K562 (cell line): ENCODE data around the gene PYM1. TPM values are rescaled to one million over a fixed set of nuclear protein-coding genes. Genes with fewer than 3 reads are reported as not detected.
A peak's percentile ranks its signal among the peaks of the same experiment; 100 is the strongest.

Source experiments
- CBFA2T3 ChIP-seq: fragments of 450-650 bp; IDR thresholded peaks from 2 replicates; pipeline ENCODE4 v1.6.1; 2017
- CTBP1 ChIP-seq: fragments of 450-650 bp; IDR thresholded peaks from 2 replicates; pipeline ENCODE4 v1.6.1; 2016; ENCODE audit warnings: borderline replicate concordance
- FOXA3 ChIP-seq, 2 experiments: fragments of 450-650 bp in 1 of 2; sonication (generic) in 1 of 2; formaldehyde crosslinking; IDR thresholded peaks in 1 of 2; conservative IDR thresholded peaks in 1 of 2; 2 replicates each; pipeline versions ENCODE4 v1.4.0 to v1.8.0; 2020 to 2022; ENCODE audit warnings: mild to moderate bottlenecking in 2 of 2, missing genetic modification reagents in 1 of 2
- NBN ChIP-seq: fragments of 450-650 bp; IDR thresholded peaks from 2 replicates; pipeline ENCODE4 v1.6.1; 2016; ENCODE audit warnings: low read depth, mild to moderate bottlenecking
- NRF1 ChIP-seq, 2 experiments: fragments of 450-650 bp; IDR thresholded peaks in 1 of 2; conservative IDR thresholded peaks in 1 of 2; 2 replicates each; pipeline ENCODE4 v1.6.1; 2014; ENCODE audit warnings: mild to moderate bottlenecking in 2 of 2
- POLR2G ChIP-seq: fragments of 200-400 bp; formaldehyde crosslinking; IDR thresholded peaks from 2 replicates; pipeline ENCODE4 v1.6.1; 2017; ENCODE audit warnings: low read depth, mild to moderate bottlenecking, antibody characterized with exemption, low read length, moderate library complexity
- PRMT5 ChIP-seq: sonication (generic); formaldehyde crosslinking; IDR thresholded peaks from 2 replicates; pipeline ENCODE4 v1.5.0; 2020; ENCODE audit warnings: missing genetic modification reagents
- STAG1 ChIP-seq: sonication (generic); formaldehyde crosslinking; IDR thresholded peaks from 2 replicates; pipeline ENCODE4 v1.5.0; 2020; ENCODE audit warnings: missing genetic modification reagents, borderline replicate concordance
- TAF1 ChIP-seq: IDR thresholded peaks from 2 replicates; pipeline ENCODE4 v1.6.1; 2011; ENCODE audit warnings: mild to moderate bottlenecking, low read length, moderate library complexity; ENCODE audit not compliant: insufficient read depth, control insufficient read depth, severe bottlenecking; ENCODE audit errors: extremely low read depth
- ZFX ChIP-seq: sonication (generic); formaldehyde crosslinking; IDR thresholded peaks from 2 replicates; pipeline ENCODE4 v1.8.0; 2022; ENCODE audit warnings: mild to moderate bottlenecking, missing genetic modification reagents, moderate library complexity
- ZNF232 ChIP-seq: sonication (generic); formaldehyde crosslinking; IDR thresholded peaks from 2 replicates; pipeline ENCODE4 v1.8.0; 2022; ENCODE audit warnings: mild to moderate bottlenecking, missing genetic modification reagents
- polyA plus RNA-seq, 8 experiments: library from polyadenylated mRNA; depleted of rRNA in 4 of 8; stranded (reverse) in 5 of 8; unstranded in 3 of 8; fragments of >200 nt; fragmentation: Nextera tagmentation in 2 of 8; fragmentation: Illumina TruSeq in 1 of 8; extraction: Ambion mirVana in 2 of 8; extraction: Trizol in 1 of 8; gene quantifications; 2 replicates each; pipeline versions ENCODE4 v1.2.1 to v1.2.3, GENCODE V29; 2011 to 2014; ENCODE audit warnings: inconsistent platforms in 1 of 8, missing spikeins in 1 of 8
- total RNA-seq, 7 experiments: library from RNA; depleted of rRNA in 6 of 7; stranded (reverse); fragments of >200 nt in 6 of 7; fragmentation: Illumina TruSeq in 2 of 7; extraction: Trizol in 2 of 7; gene quantifications; 2 replicates each; pipeline versions ENCODE4 v1.2.1 to v1.2.3, GENCODE V29; 2011 to 2021; ENCODE audit warnings: low replicate concordance in 1 of 7
- TF ChIP-seq, protein P1 (sequence below): sonication (generic); formaldehyde crosslinking; IDR thresholded peaks from 2 replicates; pipeline ENCODE4 v1.8.1; 2023; ENCODE audit warnings: mild to moderate bottlenecking, missing genetic modification reagents
- TF ChIP-seq, protein P2 (sequence below), 2 experiments: fragments of 450-650 bp; IDR thresholded peaks; 2 replicates each; pipeline ENCODE4 v1.6.1; 2018; ENCODE audit warnings: mild to moderate bottlenecking in 2 of 2, low read depth in 1 of 2; ENCODE audit not compliant: partially characterized antibody in 2 of 2
- TF ChIP-seq, protein P3 (sequence below): sonication (generic); IDR thresholded peaks from 2 replicates; pipeline ENCODE4 v1.6.1; 2016
- TF ChIP-seq, protein P4 (sequence below): fragments of 250-450 bp; sonication (Bioruptor Pico); IDR thresholded peaks from 2 replicates; pipeline ENCODE4 v1.4.0; 2020; ENCODE audit warnings: mild to moderate bottlenecking, moderate library complexity
- TF ChIP-seq, protein P5 (sequence below): fragments of 450-650 bp; formaldehyde crosslinking; IDR thresholded peaks from 2 replicates; pipeline ENCODE4 v1.4.0; 2020; ENCODE audit warnings: mild to moderate bottlenecking, moderate library complexity

Gene PYM1
- total and polyA plus RNA-seq, 9 of the 15 experiments (the other 6 are each of a cell fraction or from before 2014, with no cell fraction given), result 29.0 to 51.3 (median 34.1) TPM

DNA sequence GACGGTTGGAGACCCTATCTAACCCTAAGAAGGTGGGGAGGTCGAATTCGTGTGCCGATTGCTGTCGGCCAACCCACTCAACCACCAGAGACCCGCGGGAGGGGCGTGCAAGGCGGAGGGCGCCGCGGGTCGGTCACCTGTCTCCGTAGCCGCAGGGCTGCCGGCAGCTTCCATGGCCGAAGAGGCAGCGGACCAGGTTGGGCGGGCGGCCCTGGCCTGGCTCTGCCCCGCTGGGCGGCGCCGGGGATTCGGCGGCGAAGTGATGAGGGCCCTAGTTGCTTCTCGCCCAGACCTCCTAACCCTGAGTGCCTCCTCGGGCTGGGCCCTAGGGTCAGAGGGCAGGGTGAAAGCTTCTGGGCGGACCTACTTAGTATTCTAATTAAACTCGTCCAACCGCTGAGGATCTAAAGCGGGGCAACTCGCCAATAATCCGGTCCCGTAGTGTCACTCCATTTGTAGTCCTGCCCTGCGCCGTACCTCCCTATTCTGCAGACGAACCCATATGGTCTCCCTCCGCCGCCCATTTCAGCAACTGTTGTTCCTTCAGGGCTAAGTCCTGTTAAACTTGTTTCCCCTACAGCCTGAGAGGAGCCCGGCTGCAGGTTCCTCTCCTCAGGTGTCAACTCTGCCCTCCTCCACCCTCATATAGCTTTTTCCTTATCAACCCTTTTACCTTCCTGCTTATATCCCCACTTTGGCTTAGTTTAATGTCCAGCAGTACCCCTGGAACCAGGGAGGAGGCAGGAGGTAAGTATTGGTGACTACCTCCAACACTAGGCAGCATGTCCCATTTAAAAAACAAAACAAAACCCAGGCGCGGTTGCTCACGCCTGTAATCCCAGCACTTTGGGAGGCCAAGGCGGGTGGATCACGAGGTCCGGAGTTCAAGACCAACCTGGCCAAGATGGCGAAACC lies at the start of gene PYM1 (continued):
- TF ChIP-seq, protein P1, sequence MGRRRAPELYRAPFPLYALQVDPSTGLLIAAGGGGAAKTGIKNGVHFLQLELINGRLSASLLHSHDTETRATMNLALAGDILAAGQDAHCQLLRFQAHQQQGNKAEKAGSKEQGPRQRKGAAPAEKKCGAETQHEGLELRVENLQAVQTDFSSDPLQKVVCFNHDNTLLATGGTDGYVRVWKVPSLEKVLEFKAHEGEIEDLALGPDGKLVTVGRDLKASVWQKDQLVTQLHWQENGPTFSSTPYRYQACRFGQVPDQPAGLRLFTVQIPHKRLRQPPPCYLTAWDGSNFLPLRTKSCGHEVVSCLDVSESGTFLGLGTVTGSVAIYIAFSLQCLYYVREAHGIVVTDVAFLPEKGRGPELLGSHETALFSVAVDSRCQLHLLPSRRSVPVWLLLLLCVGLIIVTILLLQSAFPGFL (CRISPR knock-in tag), result 0 out of 2 replicates have a peak, but pooled peaks have one; percentile 80
- no peak for TF ChIP-seq CBFA2T3
- TF ChIP-seq, protein P2, sequence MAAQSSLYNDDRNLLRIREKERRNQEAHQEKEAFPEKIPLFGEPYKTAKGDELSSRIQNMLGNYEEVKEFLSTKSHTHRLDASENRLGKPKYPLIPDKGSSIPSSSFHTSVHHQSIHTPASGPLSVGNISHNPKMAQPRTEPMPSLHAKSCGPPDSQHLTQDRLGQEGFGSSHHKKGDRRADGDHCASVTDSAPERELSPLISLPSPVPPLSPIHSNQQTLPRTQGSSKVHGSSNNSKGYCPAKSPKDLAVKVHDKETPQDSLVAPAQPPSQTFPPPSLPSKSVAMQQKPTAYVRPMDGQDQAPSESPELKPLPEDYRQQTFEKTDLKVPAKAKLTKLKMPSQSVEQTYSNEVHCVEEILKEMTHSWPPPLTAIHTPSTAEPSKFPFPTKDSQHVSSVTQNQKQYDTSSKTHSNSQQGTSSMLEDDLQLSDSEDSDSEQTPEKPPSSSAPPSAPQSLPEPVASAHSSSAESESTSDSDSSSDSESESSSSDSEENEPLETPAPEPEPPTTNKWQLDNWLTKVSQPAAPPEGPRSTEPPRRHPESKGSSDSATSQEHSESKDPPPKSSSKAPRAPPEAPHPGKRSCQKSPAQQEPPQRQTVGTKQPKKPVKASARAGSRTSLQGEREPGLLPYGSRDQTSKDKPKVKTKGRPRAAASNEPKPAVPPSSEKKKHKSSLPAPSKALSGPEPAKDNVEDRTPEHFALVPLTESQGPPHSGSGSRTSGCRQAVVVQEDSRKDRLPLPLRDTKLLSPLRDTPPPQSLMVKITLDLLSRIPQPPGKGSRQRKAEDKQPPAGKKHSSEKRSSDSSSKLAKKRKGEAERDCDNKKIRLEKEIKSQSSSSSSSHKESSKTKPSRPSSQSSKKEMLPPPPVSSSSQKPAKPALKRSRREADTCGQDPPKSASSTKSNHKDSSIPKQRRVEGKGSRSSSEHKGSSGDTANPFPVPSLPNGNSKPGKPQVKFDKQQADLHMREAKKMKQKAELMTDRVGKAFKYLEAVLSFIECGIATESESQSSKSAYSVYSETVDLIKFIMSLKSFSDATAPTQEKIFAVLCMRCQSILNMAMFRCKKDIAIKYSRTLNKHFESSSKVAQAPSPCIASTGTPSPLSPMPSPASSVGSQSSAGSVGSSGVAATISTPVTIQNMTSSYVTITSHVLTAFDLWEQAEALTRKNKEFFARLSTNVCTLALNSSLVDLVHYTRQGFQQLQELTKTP (IDR thresholded peaks at IDR 0.05; ENCODE audit: low read depth in 1 of 2, partially characterized antibody in 2 of 2), result peak in 1 of 2 experiments; percentile 18
- no peak for TF ChIP-seq STAG1 (CRISPR knock-in tag)
- peak; percentile 96 for TF ChIP-seq ZFX (CRISPR knock-in tag)
- TF ChIP-seq CTBP1, result peak; percentile 59; the same call in 1 of the 2 replicates
- TF ChIP-seq, protein P3, sequence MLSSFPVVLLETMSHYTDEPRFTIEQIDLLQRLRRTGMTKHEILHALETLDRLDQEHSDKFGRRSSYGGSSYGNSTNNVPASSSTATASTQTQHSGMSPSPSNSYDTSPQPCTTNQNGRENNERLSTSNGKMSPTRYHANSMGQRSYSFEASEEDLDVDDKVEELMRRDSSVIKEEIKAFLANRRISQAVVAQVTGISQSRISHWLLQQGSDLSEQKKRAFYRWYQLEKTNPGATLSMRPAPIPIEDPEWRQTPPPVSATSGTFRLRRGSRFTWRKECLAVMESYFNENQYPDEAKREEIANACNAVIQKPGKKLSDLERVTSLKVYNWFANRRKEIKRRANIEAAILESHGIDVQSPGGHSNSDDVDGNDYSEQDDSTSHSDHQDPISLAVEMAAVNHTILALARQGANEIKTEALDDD, result peak; percentile 49; the same call in 1 of the 2 replicates
- TF ChIP-seq ZNF232, result no peak
- TF ChIP-seq NBN, result 0 out of 2 replicates have a peak, but pooled peaks have one; percentile 26
- 0 out of 4 replicates have a peak, but pooled peaks of 1 of the 2 experiments have one; percentile 13 for TF ChIP-seq FOXA3 (CRISPR knock-in tag; conservative IDR thresholded peaks at IDR 0.05 in 1 of 2, IDR thresholded peaks at IDR 0.05 in 1 of 2)
- peak; percentile 93 for TF ChIP-seq POLR2G
- TF ChIP-seq NRF1 (conservative IDR thresholded peaks at IDR 0.05 in 1 of 2, IDR thresholded peaks at IDR 0.05 in 1 of 2), result peak; percentile 68 to 73
- TF ChIP-seq PRMT5 (CRISPR knock-in tag), result no peak
- peak; percentile 80 for TF ChIP-seq TAF1
- TF ChIP-seq, protein P4, sequence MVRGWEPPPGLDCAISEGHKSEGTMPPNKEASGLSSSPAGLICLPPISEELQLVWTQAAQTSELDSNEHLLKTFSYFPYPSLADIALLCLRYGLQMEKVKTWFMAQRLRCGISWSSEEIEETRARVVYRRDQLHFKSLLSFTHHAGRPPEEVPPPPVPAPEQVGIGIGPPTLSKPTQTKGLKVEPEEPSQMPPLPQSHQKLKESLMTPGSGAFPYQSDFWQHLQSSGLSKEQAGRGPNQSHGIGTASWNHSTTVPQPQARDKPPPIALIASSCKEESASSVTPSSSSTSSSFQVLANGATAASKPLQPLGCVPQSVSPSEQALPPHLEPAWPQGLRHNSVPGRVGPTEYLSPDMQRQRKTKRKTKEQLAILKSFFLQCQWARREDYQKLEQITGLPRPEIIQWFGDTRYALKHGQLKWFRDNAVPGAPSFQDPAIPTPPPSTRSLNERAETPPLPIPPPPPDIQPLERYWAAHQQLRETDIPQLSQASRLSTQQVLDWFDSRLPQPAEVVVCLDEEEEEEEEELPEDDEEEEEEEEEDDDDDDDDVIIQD (CRISPR knock-in tag), result no peak
- TF ChIP-seq, protein P5, sequence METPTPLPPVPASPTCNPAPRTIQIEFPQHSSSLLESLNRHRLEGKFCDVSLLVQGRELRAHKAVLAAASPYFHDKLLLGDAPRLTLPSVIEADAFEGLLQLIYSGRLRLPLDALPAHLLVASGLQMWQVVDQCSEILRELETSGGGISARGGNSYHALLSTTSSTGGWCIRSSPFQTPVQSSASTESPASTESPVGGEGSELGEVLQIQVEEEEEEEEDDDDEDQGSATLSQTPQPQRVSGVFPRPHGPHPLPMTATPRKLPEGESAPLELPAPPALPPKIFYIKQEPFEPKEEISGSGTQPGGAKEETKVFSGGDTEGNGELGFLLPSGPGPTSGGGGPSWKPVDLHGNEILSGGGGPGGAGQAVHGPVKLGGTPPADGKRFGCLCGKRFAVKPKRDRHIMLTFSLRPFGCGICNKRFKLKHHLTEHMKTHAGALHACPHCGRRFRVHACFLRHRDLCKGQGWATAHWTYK (CRISPR knock-in tag), result peak; percentile 15; the same call in 1 of the 2 replicates
